Measurements from ENCODE around the gene CMTM4.
"Not testable (repeated sequence)": the region's sequence is repeated elsewhere in the genome, so short reads cannot be mapped to it uniquely, and the experiment has no call there.

The CMTM4 gene

DNA sequence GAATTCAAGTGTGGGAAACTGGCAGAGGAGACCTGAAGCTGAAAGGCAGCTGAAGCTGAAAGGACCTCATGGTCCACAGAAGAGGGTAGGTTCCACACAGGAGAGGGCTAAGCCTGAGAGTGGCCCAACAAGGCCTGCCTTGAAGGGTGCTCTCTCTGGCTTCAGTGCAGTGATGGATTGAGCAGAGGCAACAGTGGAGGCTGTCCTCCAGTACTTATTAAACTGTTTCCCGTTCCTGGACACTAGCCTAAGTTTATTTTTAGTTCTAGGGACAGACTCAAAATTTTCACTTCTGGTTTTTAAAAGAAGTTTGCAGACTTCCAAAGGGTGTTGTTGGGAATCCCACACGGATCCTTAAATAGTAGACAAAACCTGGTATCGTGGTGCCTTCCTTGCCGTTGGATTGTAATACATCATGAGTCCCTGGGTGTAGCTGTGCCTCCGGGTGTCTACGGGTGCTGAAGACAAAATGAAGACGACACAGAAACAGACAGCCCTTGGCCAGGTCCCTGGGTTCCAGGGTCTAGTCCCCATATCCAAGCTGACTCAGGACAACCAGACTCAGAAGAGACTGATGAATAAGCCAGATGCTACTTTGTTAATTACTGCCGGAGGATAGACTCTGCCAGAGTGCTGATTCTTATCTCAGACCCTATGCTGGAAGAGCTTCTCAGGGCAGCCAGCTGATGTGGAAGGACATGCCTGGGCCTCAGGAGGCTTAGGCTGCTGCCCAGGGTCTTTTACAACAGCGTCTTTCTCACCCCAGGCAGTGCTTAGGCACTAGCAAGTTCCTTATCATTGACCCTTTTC is 7.1 kb upstream of the CMTM4 start:
- no peak for DNase-seq

DNA sequence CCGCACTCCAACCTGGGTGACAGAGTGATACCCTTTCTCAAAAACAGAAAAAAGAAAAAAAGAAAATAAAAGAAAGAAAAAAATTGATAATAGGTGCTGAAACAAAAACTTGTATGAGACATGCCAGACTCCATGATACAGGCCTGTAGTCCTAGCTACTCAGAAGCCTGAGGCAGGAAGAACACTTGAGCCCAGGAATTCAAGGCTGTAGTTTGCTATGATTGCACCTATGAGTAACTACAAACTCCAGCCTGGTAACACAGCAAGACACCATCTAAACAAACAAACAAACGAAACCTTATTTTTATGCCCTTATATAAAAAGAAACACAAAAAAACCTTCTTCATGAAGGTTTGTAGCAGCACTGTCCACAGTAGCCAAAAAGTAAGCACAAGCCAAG is 5.0 kb upstream of the CMTM4 start:
- DNase-seq: no peak

DNA sequence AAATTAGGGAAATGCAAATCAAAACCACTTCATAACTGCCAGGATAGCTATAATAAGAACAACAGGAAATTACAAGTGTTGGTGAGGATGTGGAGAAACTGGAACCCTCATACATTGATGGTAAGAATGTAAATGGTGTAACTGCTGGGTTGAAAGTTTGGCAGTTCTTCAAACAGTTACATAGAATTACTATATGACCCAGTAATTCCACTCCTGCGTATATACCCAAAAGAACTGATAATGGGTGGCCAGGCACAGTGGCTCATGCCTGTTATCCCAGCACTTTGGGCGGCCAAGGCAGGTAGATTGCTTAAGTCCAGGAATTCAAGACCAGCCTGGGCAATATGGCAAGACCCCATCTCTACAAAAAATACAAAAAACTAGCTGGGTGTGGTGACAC is 4.5 kb upstream of the CMTM4 start:
- no peak for DNase-seq

DNA sequence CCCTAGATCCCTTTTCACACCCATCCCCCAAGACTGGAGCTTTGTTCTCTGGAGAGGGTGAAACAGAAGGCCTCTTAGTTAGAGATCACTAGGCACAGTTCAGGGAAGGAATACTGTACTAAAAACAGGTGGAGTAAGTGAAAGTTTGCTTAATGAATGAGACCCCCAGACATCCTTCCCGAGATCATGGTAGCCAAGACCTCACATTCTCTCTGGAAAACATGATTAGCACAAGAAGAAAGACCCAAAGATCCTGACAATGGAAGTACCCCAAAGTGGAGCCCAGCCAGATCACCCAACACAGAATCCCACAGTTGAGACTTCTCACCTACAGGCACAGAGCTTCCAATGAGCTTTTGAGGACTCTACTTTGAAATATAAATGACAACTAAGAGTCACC is 3.4 kb upstream of the CMTM4 start:
- no peak for DNase-seq

DNA sequence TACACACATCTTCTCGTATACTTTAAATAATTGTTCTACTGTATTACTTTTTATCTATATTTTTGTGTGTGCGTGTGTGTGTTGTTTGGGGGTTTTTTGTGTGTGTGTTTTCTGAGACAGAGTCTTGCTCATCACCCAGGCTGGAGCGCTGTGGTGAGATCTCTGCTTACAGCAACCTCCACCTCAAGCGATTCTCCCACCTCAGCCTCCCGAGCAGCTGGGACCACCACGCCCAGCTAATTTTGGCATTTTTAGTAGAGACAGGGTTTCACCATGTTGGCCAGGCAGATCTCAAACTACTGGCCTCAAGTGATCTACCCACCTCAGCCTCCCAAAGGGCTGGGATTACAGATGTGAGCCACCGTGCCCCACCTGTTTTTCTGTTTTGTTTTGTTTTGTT is 1.5 kb upstream of the CMTM4 start:
- DNase-seq: no peak

DNA sequence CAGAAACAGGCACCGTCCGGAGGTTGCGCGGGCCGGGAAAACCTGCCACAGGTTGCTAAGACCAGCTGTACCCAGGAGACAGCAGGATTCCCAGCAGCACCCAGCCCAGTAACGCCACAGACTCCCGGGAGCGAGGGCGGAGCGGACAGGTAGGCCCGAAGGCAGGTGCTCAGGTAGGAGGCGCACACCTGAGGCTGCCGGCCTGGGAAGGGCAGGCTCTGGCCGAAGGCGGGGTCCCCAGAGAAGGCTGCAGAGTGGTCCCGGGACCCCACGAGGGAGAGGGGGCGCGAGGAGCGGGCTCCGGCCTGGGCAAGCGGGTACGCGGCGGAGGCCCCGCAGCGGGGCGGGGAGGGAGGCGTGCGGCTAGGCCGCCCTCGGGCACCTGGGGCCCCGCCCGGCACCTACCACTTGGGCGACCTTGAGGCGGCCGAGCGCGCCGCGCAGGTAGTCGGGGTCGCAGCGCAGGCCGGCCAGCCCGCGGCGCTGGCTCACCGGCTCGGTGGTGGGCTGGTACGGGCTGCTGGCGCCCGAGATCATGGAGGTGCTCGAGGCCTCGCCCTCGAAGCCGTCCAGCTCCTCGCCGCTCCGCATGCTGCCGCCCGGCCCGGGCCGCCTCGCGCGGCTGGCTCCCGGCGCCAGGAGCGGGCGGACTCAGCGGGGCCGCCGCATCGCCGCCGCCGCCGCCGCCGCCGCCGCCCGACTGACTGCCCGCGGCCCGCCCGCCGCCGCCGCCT is 441 bp downstream of the CMTM4 start:
- DNase-seq: peak in 1 of 2 experiments; percentile 32

DNA sequence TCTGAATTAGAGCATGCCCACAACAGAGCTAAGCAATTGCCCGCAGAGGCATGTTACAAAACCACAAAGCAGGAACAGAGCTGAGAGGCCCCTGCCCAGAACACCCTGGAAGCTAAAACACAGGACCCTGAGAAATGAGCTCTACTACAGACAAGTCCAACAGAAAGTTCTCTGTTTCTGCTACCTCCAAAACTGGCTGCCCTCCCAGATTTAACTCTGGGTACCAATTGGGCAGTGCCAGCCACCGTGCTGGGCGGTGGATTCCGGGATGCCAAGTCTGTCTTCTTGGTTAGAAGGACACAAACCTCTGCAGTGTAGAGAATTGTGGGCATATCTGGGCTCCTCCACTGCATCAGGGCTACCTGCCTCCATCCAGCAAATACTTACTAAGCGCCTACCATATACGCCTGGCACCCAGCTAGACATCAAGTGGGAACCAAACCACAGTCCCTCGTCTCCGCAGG is 1.0 kb downstream of the CMTM4 start:
- DNase-seq: peak; percentile 19 to 22

DNA sequence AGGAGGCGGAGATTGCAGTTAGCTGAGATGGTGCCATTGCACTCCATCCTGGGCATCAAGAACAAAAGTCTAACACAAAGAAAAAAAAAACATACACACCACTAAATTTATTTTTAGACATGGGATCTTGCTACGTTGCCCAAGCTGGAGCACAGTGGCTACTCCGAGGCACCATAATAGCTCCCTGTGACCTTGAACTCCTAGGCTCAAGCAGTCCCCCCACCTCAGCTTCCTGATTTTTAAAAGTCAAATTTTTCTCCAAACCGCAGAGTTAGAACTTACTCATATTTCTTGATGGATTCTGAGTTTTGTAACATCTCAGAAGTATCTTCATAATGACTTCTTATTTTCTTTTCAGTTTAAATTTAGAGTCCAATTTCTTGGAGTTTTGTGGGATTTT is 3.4 kb downstream of the CMTM4 start:
- no peak for DNase-seq

DNA sequence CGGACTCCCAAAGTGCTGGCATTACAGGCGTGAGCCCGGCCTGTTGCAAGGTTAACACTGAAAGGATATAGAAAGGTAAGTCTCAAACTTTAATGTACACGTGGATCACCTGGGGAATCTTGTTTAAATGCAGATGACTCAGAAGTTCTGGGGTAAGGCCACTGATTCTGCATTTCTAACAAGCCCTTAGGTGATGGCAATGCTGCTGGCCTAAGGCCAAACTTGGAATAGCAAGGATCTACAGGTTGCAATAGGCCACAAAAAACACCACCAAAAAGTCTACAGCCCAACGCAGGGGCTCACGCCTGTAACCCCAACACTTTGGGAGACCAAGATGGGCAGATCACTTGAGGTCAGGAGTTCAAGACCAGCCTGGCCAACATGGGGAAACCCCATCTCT is 4.2 kb downstream of the CMTM4 start:
- no peak for DNase-seq

DNA sequence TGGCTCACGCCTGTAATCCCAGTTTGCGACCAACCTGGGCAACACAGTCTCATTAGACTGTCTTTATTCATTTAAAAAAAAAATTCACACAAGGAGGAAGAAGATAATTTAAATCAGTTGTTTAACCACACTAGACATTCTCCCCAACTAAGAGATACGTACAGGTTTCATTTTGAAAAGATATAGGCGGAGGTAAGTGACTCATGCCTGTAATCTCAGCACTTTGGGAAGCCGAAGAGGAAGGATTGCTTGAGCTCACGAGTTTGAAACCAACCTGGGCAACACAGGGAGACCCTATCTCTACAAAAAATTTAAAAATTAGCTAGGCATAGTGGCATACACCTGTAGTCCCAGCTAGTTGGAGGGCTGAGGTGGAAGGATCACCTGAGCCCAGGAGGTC is 5.3 kb downstream of the CMTM4 start:
- DNase-seq: no peak

DNA sequence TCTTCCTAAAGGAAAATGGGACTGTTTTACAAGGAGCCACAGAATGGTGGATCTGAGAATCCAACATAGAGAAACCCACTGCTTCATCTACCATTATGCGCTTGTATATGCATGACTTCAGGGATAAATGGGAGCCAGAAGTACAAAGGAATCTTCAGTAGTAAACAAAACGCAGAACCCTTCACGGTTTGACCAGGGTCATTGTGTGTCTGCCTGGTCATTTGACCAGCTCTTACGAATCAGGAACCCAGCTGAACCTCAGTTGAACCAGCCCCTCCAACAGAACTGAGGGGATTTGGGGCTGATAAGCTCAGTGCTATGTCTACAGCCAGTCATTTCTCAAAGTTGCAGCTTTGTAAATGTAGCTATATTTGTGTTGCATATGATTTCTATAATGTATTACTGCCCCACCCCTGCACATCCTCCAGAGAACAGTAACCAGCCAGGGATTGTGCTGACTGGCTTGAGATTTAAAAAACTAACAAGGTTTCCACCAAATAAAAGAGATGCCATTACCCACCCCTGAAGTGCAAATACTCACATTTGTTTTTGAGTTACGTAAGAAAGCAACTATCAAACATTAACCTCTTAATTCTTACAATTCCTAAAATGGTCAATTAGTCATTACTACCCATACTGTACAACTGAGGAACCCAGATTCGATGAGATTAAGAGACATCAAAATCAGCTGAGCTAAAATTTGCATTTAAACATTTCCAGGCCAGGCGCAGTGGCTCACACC is 6.3 kb downstream of the CMTM4 start:
- no peak for DNase-seq

DNA sequence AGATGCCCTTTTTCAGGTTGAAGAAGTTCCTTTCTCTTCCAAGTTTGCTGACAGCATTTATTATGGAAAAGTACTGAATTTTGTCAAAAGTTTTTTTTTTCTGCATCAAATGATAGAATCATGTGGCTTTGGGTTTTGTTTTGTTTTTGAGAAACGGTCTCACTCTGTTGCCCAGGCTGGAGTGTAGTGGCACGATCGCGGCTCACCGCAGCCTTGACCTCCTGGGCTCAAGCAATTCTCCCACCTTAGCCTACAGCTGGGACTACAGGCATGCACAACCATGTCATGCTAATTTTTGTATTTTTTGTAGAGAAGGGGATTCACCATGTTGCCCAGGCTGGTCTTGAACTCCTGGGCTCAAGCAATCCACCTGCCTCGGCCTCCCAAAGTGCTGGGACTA is 7.3 kb downstream of the CMTM4 start:
- DNase-seq: no peak

DNA sequence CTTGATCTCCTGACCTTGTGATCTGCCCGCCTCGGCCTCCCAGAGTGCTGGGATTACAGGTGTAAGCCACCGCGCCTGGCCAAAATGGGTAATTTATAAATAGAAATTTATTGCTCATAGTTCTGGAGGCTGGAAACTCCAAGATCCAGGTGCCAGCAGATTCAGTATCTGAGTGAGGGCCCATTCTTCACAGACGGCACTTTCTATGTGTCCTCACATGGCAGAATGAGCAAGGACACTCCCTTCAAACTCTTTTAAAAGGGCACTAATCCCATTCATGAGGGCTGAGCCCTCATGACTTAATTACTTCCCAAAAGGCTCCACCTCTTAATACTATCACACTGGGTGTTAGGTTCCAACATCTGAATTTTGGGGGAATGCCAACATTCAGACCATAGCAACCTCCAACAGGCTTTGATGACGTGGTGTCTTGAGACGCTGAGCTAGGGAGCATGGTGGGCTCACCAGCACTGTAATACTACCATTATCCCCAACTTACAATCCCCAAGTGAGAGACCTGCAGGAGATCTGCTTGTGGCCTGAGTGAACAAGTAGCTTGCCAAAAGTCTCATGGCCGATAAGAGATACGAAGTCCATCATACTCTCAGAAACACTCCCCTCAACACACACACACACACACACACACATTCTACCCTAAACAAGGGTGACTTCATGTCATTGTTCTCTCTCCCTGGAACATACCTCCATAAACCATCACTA is 8.5 kb downstream of the CMTM4 start:
- no peak for DNase-seq

DNA sequence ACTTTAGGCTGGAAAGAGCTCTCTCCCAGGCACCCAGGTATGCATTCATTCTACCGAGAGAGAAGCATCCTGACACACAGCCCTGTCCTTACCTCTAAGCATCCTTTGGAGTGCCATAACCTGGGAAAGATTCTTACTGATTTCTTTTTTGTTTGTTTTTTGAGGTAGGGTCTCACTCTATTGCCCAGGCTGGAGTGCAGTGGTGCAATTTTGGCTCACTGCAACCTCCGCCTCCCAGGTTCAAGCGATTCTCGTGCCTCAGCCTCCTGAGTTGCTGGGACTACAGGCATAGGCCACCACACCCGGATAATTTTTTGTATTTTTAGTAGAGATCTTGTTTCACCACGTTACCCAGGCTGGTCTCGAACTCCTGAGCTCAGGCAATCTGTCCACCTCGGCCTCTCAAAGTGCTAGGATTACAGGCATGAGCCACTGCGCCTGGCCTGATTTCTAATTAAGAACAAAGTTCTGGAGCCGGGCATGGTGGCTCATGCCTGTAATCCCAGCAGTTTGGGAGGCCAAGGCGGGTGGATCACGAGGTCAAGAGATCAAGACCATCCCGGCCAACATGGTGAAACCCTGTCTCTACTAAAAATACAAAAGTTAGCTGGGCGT is 10.9 kb downstream of the CMTM4 start:
- DNase-seq: not testable (repeated sequence)

DNA sequence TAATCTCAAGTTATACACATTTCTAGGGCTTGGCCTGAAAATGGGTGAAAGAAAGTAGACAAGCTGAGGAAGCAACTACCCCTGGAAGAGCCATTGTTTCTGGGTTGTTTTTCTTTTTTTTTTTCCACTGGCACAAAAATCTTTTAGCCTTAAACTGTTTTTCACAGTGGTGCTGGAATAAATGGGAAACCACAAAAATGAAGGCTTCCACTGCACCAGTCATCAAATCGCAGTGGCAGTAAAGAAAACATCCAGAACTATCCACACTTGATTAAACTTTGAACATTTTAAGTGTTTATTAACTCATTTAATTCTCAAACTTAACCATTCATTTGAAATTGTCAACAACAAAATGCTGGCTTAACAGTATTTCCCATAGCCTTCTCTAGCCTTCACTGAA is 14.3 kb downstream of the CMTM4 start:
- DNase-seq: no peak

DNA sequence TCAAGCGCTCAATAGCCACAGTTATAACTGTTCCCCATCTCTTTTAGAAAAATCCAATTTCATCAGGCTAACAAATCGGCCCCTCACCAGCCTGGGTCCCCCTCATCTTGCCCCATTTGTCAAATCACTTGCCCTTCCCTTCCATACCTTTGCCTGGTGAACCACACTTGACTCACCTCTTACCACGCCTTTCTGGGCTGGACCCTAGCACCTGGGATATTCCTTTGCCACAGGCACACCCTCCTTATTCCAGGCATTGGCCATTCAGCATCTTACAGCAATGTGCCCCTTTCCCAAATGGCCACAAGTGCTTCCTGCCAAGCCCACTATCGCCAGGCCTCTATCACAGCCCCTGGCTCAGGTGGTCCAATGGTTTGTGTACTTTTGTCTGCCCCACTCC is 14.9 kb downstream of the CMTM4 start:
- DNase-seq: no peak

DNA sequence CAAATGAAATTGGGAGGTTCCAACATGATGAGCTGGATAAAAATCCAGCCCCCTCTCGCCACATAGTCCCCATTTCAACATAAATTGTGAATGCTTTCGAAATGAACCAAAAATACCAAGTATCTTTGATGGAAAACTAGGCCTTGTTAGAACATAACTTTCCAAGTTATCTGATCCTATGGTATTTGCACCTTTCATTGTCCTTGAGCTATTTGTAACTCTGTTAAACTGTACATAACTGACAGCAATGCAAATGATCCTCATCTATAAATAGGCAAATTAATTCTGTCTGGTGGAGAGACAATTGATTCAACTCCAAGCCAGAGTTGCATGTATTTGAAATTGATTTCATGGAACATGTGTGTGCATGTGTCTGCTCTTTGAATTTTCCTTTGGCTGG is 18.2 kb downstream of the CMTM4 start:
- DNase-seq: no peak

DNA sequence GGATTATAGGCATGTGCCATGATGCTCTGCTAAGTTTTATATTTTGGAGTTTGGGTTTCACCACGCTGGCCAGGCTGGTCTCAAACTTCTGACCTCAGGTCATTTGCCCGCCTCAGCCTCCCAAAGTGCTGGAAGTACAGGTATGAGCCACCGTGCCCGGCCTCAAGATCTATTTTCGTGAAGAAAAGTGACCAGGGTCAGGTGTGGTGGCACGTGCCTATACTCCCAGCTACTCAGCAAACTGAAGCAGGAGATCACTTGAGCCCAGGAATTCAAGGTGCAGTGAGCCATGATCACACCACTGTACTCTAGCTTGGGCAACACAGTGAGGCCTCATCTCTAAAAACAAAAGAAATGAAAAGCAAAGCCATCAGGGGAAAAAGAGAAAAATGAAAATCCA is 18.7 kb downstream of the CMTM4 start:
- no peak for DNase-seq

DNA sequence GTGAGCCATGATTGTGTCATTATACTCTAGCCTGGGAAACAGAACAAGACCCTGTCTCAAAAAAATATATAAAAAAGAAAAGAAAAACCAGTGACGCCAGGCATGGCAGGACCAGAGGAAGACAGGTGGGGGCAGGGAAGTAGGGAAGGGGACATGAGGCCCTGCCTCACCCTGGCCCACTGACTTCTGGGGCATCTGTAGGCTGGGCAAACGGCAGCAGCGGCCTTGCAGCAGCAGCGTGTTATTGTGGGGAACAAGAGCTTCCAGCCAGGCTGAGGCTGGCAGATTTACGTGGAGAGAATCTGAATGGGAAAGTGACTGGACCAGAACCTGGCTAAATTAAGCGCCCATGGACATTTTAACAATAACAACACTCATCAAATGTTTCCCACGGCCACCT is 19.4 kb downstream of the CMTM4 start:
- DNase-seq: no peak

DNA sequence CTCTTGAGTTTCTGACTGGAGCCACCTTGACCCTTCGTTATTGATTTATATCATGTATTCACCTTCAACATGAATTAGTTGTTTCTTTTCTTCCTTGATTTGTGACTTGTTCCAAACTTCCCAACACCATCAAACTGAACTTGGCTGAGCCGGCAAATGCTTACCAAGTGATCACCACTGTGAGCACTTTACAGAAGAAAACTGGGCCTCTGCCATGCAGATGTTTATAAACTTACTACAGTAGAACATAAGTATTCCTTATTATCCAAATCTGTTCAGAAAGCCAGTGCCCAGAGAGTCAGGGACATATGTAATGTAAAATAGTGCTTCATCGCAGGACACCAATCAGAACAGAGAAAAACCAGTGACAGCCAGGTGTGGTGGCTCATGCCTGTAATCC is 19.9 kb downstream of the CMTM4 start:
- no peak for DNase-seq

DNA sequence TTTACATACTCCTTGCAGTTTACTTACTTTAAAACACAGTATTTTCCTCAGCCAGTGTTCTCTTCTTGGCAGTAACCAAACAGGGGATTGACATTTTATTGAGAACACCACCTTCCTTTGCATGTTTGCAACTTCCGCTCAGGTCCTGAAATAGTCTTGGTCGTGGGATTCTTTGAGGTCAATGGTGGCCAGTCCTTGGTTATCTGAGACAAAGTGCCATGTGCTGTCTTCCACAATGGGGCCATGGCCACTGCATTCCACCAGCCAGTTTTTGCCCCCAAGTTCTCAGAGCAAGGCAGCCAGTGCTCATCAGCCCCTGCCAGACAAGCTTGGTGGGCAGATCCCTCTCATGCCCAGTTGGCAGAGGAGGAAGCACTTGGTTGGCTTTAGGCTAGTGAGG is 22.9 kb downstream of the CMTM4 start:
- no peak for DNase-seq

DNA sequence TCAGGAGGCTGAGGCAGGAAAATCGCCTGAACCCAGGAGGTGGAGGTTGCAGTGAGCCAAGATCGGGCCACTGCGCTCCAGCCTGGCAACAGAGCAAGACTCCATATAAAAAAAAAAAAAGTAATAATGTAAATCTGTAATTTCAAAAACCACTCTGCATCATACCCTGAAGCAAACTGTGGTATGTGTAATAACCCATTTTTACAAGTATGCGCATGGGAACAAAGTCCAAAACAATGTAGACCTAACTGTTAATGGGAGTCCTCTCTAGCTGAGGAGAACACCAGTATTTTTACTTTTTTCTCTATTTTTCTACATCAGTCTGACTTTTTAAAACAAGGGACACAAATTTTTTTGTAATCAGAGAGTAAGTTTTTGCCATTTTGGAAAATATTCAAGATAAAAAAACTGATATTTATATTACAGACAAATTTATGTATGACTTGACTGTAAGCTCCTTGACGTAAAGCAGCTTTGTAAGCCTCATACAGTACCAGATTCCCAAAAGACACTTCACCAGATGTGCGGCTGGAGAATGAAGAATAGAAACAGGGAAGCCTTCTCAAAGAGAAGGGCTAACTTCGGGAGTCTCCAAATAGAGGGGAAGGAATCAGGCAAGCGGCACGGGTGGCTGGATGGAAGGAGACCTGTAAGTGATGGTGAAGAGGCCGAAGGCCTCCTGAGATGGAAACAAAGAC is 25.7 kb downstream of the CMTM4 start:
- no peak for DNase-seq
